PC-3 (cell line): ENCODE data around the gene ZBED6.

ENCODE experiments used
- EZH2phosphoT487 ChIP-seq: fragments of 300-600 bp; sonication (generic); IDR thresholded peaks from 2 replicates; pipeline ENCODE4 v1.6.1; 2018; ENCODE audit warnings: mild to moderate bottlenecking, antibody characterized with exemption, low read length, borderline replicate concordance
- TF ChIP-seq, protein P1 (sequence below): fragments of 300-600 bp; sonication (generic); conservative IDR thresholded peaks from 2 replicates; pipeline ENCODE4 v1.5.1; 2017; ENCODE audit warnings: antibody characterized with exemption, low read depth, mild to moderate bottlenecking, low read length

DNA sequence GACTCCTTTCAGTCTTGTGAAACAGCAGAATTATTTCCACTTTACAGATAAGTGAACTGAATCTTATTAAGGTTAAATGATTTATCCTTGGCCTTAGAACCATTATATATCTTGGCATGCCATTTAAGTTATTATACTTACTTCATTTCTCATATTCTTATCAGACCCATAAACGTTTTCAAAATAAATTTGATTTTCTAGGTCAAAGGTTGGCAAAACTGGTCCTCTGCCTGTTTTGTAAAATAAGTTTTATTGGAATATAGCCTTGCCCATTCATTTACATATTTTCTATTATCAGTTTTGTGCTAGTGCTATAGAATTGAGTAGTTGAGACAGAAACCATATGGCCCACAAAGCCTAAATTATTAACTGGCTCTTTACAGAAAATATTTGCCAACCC is 33.1 kb downstream of the ZBED6 start:
- TF ChIP-seq, protein P1, sequence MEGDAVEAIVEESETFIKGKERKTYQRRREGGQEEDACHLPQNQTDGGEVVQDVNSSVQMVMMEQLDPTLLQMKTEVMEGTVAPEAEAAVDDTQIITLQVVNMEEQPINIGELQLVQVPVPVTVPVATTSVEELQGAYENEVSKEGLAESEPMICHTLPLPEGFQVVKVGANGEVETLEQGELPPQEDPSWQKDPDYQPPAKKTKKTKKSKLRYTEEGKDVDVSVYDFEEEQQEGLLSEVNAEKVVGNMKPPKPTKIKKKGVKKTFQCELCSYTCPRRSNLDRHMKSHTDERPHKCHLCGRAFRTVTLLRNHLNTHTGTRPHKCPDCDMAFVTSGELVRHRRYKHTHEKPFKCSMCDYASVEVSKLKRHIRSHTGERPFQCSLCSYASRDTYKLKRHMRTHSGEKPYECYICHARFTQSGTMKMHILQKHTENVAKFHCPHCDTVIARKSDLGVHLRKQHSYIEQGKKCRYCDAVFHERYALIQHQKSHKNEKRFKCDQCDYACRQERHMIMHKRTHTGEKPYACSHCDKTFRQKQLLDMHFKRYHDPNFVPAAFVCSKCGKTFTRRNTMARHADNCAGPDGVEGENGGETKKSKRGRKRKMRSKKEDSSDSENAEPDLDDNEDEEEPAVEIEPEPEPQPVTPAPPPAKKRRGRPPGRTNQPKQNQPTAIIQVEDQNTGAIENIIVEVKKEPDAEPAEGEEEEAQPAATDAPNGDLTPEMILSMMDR = no peak
- TF ChIP-seq EZH2phosphoT487 = no peak
